Measurements from ENCODE around the gene MESP1.

The MESP1 gene

GRCh38 chr15:89704411-89704810 lies 46.6 kb downstream of the MESP1 start:
- no peak for FAIRE-seq

All from colon (tissue), 2 donors.